ENCODE measurements around the gene ESR2. TPM values are rescaled to one million over a fixed set of nuclear protein-coding genes. Genes with fewer than 3 reads are reported as not detected.

The ESR2 gene
- total and polyA plus RNA-seq, 2 of the 8 experiments (the other 6 are each of a cell fraction or from before 2014, with no cell fraction given) = 0.19 to 0.23 TPM

DNA sequence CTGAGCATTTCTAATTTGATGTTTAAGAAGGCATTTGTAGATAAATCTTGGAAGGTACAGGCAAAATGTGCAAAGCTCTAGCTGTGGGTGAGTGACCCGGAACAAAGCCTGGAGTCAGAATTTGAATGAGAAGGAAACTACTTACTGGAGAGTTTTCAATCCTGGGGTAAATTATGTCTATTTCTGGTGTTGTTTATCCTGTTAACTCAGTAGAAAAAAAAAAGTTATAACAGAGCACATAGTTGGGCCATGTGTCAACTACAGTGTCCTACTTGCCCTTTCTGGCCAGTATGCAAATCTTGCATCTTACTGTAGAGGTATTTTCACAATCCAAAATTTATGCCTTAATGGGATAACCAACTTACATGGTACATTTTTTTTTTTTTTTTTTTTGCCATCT, 259.0 kb downstream of the ESR2 start:
- Histone ChIP-seq H4K20me1 (replicated peaks in 1 of 2; ENCODE audit: control insufficient read depth in 1 of 2, insufficient read depth in 2 of 2, low read length in 2 of 2) (no peaks in the 10 kb centered on the region), H3K4me3 (ENCODE audit: extremely low read depth in 1 of 4, insufficient read depth in 2 of 4, low read depth in 3 of 4, low read length in 4 of 4) (no peak overlapping the region), H3K14ac (ENCODE audit: insufficient read length) (no peak overlapping the region), H3K56ac (replicated peaks; ENCODE audit: insufficient read length, low read depth, low read length) (no peak overlapping the region), H2BK15ac (ENCODE audit: low read length) (no peak overlapping the region), H2BK5ac (ENCODE audit: low read depth, low read length) (no peak overlapping the region), H3K36me3 (ENCODE audit: control insufficient read depth in 2 of 4, insufficient read depth in 4 of 4, low read length in 3 of 4) (peaks cover 0 to 14% (median 3%) of the 10 kb centered on the region in 4 experiments; a peak in 5 of 8 replicates), H2BK12ac (ENCODE audit: low read depth, low read length) (no peak overlapping the region), H3K18ac (ENCODE audit: extremely low read depth, low read length) (no peak overlapping the region), H3K4me2 (ENCODE audit: insufficient read depth in 1 of 2, low read depth in 2 of 2, low read length in 2 of 2) (no peak overlapping the region), H3K79me2 (ENCODE audit: control insufficient read depth in 1 of 2, insufficient read depth in 2 of 2, low read length in 2 of 2) (no peaks in the 10 kb centered on the region), H3K79me1 (ENCODE audit: low read depth, low read length) (no peaks in the 10 kb centered on the region), H4K8ac (ENCODE audit: extremely low read depth, insufficient read depth, low read length) (no peak overlapping the region), H2BK20ac (ENCODE audit: low read length) (no peak overlapping the region), H3K9me3 (ENCODE audit: insufficient read depth in 2 of 2, low read depth in 1 of 2, low read length in 1 of 2) (peaks cover 0 to 8% of the 10 kb centered on the region in 2 experiments; a peak in 1 of 4 replicates), H3K23ac (ENCODE audit: insufficient read length) (no peak overlapping the region), H2AK5ac (ENCODE audit: low read depth, low read length) (no peak overlapping the region), H3K23me2 (ENCODE audit: low read depth, low read length) (no peaks in the 10 kb centered on the region), H3K4me1 (replicated peaks in 1 of 4; ENCODE audit: control insufficient read depth in 3 of 4, insufficient read depth in 4 of 4, low read length in 3 of 4) (no peaks in the 10 kb centered on the region), H3K27ac (ENCODE audit: low read depth, low read length) (no peak overlapping the region), H3K9ac (replicated peaks in 1 of 4; ENCODE audit: extremely low read depth in 1 of 4, low read depth in 3 of 4, low read length in 3 of 4) (no peak overlapping the region), H4K5ac (ENCODE audit: insufficient read length, low read depth, low read length) (no peak overlapping the region), H3K27me3 (replicated peaks in 1 of 4; ENCODE audit: control insufficient read depth in 3 of 4, extremely low read depth in 1 of 4, insufficient read depth in 3 of 4, low read length in 3 of 4) (no peaks in the 10 kb centered on the region), H4K91ac (replicated peaks; ENCODE audit: insufficient read length, low read length) (no peak overlapping the region), H3K4ac (replicated peaks; ENCODE audit: insufficient read length, low read depth, low read length) (no peak overlapping the region), H2AFZ (ENCODE audit: low read length) (no peak overlapping the region), H2BK120ac (replicated peaks; ENCODE audit: low read depth, low read length) (no peak overlapping the region)
- WGBS, 2 experiments (ENCODE audit: extremely low coverage in 1 of 2, insufficient coverage in 1 of 2, insufficient read length in 1 of 2, insufficient replicate concordance in 2 of 2, low coverage in 1 of 2, low lambda C conversion rate in 2 of 2, missing lambda C conversion rate in 1 of 2) = 100% methylated on average over 1 of the region's 1 CpG; no CpG with 5 or more reads in 1 of the 2 experiments
- DNase-seq (ENCODE audit: low read depth in 1 of 2, low spot score in 2 of 2) (no peak), FAIRE-seq (peak; percentile 39)
- POLR2A ChIA-PET (ENCODE audit: partially characterized antibody) = no interaction called here
- TF ChIP-seq CEBPB (IDR thresholded peaks at IDR 0.05; ENCODE audit: low read depth, low read length) (no peak), RBBP5 (IDR thresholded peaks at IDR 0.05; ENCODE audit: borderline replicate concordance, low read depth, low read length) (no peak), ZNF274 (IDR thresholded peaks at IDR 0.05; ENCODE audit: borderline replicate concordance, extremely low read depth, low read length) (no peak), POU5F1 (IDR thresholded peaks at IDR 0.05; ENCODE audit: low read depth, low read length) (no peak), HDAC6 (IDR thresholded peaks at IDR 0.05; ENCODE audit: low read depth, low read length) (no peak), CTBP2 (IDR thresholded peaks at IDR 0.05; ENCODE audit: borderline replicate concordance, insufficient read depth, insufficient read length, low read length) (no peak), NANOG (IDR thresholded peaks at IDR 0.05; ENCODE audit: insufficient read depth, low read depth, low read length, poor library complexity, severe bottlenecking) (no peak)
- CTCF ChIA-PET (ENCODE audit: partially characterized antibody) = interaction anchor here (1.1 kb wide), 1 partner anchor 25 kb away, joined by 3 read pairs; no protein-coding TSS in a partner anchor
